ENCODE data around the gene TOP2B. TPM values are rescaled to one million over a fixed set of nuclear protein-coding genes. Genes with fewer than 3 reads are reported as not detected.

TOP2B gene
- total RNA-seq, 2 experiments from 2014 or later, result 165 to 171 TPM

GRCh38 chr3:25690768-25691533 lies 26.2 kb upstream of the TOP2B start:
- CTCF ChIA-PET, result no interaction called here
- H3K4me1 Mint-ChIP-seq (ENCODE audit: low read depth), result no peaks in the 10 kb centered on the region
- POLR2A ChIA-PET, result no interaction called here
- no peak for ATAC-seq
- no peaks in the 10 kb centered on the region for H3K36me3 Mint-ChIP-seq (ENCODE audit: low read depth)
- TF ChIP-seq CTCF (IDR thresholded peaks at IDR 0.05), result no peak
- peaks cover 12% of the 10 kb centered on the region for H3K27me3 Mint-ChIP-seq
- no peak overlapping the region for H3K4me3 Mint-ChIP-seq
- H3K9me3 Mint-ChIP-seq, result no peaks in the 10 kb centered on the region
- no peak for DNase-seq
- intact Hi-C loops (cut with micrococcal nuclease), result no loop called here
- no peak overlapping the region for H3K27ac Mint-ChIP-seq

- TF ChIP-seq CTCF (IDR thresholded peaks at IDR 0.05), result no peak
- peaks cover 12% of the 10 kb centered on the region for H3K27me3 Mint-ChIP-seq
- no peaks in the 10 kb centered on the region for H3K4me1 Mint-ChIP-seq (ENCODE audit: low read depth)
- no peak for ATAC-seq
- ChIA-PET POLR2A (no interaction called here), CTCF (interaction anchor here (1.0 kb wide), 1 partner anchor 18 kb away, joined by 4 read pairs; no protein-coding TSS in a partner anchor)
- H3K36me3 Mint-ChIP-seq (ENCODE audit: low read depth), result no peaks in the 10 kb centered on the region
- intact Hi-C loops (cut with micrococcal nuclease), result no loop called here
- no peaks in the 10 kb centered on the region for H3K9me3 Mint-ChIP-seq
- DNase-seq, result no peak
- no peak overlapping the region for H3K4me3 Mint-ChIP-seq
- H3K27ac Mint-ChIP-seq, result no peak overlapping the region
These were observed 24.5 kb upstream of the TOP2B start for GRCh38 chr3:25689226-25689625.

- Mint-ChIP-seq H3K4me1 (ENCODE audit: low read depth) (no peaks in the 10 kb centered on the region), H3K9me3 (no peaks in the 10 kb centered on the region), H3K27me3 (peaks cover 9% of the 10 kb centered on the region), H3K27ac (no peak overlapping the region), H3K36me3 (ENCODE audit: low read depth) (no peaks in the 10 kb centered on the region), H3K4me3 (no peak overlapping the region)
- no peak for DNase-seq
- no peak for ATAC-seq
- ChIA-PET POLR2A (interaction anchor here (0.7 kb wide), 1 partner anchor 22 kb away, joined by 3 read pairs; no protein-coding TSS in a partner anchor), CTCF (no interaction called here)
- no peak for TF ChIP-seq CTCF (IDR thresholded peaks at IDR 0.05)
- intact Hi-C loops (cut with micrococcal nuclease), result no loop called here
These were observed 23.0 kb upstream of the TOP2B start for GRCh38 chr3:25687742-25688141.

GRCh38 chr3:25686766-25687165 lies 22.1 kb upstream of the TOP2B start:
- Mint-ChIP-seq H3K4me3 (no peak overlapping the region), H3K9me3 (no peaks in the 10 kb centered on the region), H3K4me1 (ENCODE audit: low read depth) (no peaks in the 10 kb centered on the region), H3K36me3 (ENCODE audit: low read depth) (no peaks in the 10 kb centered on the region), H3K27me3 (peaks cover 8% of the 10 kb centered on the region), H3K27ac (no peak overlapping the region)
- CTCF ChIA-PET, result no interaction called here
- no peak for TF ChIP-seq CTCF (IDR thresholded peaks at IDR 0.05)
- ATAC-seq, result no peak
- intact Hi-C loops (cut with micrococcal nuclease), result no loop called here
- POLR2A ChIA-PET, result interaction anchor here (0.7 kb wide), 1 partner anchor 21 kb away, joined by 3 read pairs; no protein-coding TSS in a partner anchor
- no peak for DNase-seq

GRCh38 chr3:25683882-25684281 lies 19.2 kb upstream of the TOP2B start:
- DNase-seq (no peak), ATAC-seq (no peak)
- no peak for TF ChIP-seq CTCF (IDR thresholded peaks at IDR 0.05)
- Mint-ChIP-seq H3K27me3 (peaks cover 2% of the 10 kb centered on the region), H3K27ac (no peak overlapping the region), H3K9me3 (no peaks in the 10 kb centered on the region), H3K4me1 (ENCODE audit: low read depth) (no peaks in the 10 kb centered on the region), H3K4me3 (no peak overlapping the region), H3K36me3 (ENCODE audit: low read depth) (no peaks in the 10 kb centered on the region)
- CTCF ChIA-PET, result interaction anchor here (0.7 kb wide), 1 partner anchor 14 kb away, joined by 4 read pairs; no protein-coding TSS in a partner anchor
- intact Hi-C loops (cut with micrococcal nuclease), result no loop called here
- POLR2A ChIA-PET, result no interaction called here

Data from activated CD8-positive, alpha-beta T cell treated with anti-CD3 and anti-CD28 coated beads for 36 hours (primary cell).